Cardiac fibroblast (primary cell): ENCODE data around the gene LRIG1.

ENCODE experiments used
- DNase-seq, 2 donors: peaks; one replicate each; pipeline versions ENCODE4 v3.0.0 to v3.0.0-alpha.2; 2010; ENCODE audit warnings: low read depth in 2 of 2
- H3K4me3 ChIP-seq, 2 donors: replicated peaks in 1 of 2; 1 replicate in 1 of 2; 2 replicates in 1 of 2; pipeline ENCODE4 v1.5.1; 2011; ENCODE audit warnings: low read depth in 2 of 2, low read length in 2 of 2, mild to moderate bottlenecking in 2 of 2, moderate library complexity in 1 of 2
- TF ChIP-seq, protein P1 (sequence below): IDR thresholded peaks from one replicate; pipeline ENCODE4 v1.5.1; 2011; ENCODE audit warnings: low read depth, mild to moderate bottlenecking, low read length, inconsistent platforms

LRIG1 gene

GRCh38 chr3:66489581-66489980, 11.2 kb downstream of the LRIG1 start:
- no peak overlapping the region for H3K4me3 ChIP-seq
- DNase-seq: no peak
- TF ChIP-seq, protein P1, sequence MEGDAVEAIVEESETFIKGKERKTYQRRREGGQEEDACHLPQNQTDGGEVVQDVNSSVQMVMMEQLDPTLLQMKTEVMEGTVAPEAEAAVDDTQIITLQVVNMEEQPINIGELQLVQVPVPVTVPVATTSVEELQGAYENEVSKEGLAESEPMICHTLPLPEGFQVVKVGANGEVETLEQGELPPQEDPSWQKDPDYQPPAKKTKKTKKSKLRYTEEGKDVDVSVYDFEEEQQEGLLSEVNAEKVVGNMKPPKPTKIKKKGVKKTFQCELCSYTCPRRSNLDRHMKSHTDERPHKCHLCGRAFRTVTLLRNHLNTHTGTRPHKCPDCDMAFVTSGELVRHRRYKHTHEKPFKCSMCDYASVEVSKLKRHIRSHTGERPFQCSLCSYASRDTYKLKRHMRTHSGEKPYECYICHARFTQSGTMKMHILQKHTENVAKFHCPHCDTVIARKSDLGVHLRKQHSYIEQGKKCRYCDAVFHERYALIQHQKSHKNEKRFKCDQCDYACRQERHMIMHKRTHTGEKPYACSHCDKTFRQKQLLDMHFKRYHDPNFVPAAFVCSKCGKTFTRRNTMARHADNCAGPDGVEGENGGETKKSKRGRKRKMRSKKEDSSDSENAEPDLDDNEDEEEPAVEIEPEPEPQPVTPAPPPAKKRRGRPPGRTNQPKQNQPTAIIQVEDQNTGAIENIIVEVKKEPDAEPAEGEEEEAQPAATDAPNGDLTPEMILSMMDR: no peak

- no peak for DNase-seq
- H3K4me3 ChIP-seq: no peak overlapping the region
- TF ChIP-seq, protein P1: no peak
These were observed 11.7 kb downstream of the LRIG1 start for GRCh38 chr3:66489115-66489514.

GRCh38 chr3:66488492-66488891, 12.3 kb downstream of the LRIG1 start:
- TF ChIP-seq, protein P1: no peak
- no peak overlapping the region for H3K4me3 ChIP-seq
- no peak for DNase-seq

DNA sequence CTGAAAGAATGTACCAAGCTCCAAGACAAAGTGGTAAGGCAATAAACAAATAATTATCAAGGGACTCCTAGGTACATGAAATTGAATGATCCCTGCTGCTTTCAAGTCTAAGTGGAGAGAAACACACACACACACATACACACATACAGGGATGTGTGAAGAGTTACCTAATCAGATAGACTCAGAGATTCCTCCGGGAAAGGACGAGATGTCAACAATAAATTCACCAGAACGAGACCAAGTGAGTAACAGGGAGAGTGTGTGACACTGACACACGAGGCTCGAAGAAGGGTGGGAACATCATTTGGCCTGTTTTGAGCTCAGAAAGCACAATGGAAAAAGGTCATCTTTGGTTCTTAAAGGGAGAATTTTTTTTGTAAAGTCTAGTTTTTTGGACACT, 13.4 kb downstream of the LRIG1 start:
- H3K4me3 ChIP-seq: no peak overlapping the region
- TF ChIP-seq, protein P1: no peak
- peak in 1 of 2 donors; percentile 51 for DNase-seq

DNA sequence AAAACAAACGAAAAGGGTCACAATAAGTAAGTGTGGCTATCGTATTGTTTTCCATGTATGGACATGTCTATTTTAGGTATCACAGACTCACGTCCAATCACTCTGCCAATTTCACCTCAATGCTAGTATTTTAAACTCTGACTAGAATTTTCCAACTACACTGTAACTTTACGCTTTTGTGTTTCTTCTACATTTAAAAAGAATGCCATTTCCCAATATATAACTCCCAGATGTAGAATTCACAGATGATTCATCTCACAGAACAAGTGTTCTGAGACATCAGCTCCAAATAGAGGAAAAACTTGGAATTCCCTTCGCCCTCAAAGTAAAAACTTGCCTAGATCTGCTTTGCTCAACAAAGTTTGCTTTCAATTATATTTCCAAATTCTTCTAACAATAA, 14.2 kb downstream of the LRIG1 start:
- TF ChIP-seq, protein P1: no peak
- peak; percentile 39 to 85 for DNase-seq
- H3K4me3 ChIP-seq: no peak overlapping the region

GRCh38 chr3:66486202-66486601, 14.6 kb downstream of the LRIG1 start:
- TF ChIP-seq, protein P1: no peak
- no peak for DNase-seq
- no peak overlapping the region for H3K4me3 ChIP-seq

DNA sequence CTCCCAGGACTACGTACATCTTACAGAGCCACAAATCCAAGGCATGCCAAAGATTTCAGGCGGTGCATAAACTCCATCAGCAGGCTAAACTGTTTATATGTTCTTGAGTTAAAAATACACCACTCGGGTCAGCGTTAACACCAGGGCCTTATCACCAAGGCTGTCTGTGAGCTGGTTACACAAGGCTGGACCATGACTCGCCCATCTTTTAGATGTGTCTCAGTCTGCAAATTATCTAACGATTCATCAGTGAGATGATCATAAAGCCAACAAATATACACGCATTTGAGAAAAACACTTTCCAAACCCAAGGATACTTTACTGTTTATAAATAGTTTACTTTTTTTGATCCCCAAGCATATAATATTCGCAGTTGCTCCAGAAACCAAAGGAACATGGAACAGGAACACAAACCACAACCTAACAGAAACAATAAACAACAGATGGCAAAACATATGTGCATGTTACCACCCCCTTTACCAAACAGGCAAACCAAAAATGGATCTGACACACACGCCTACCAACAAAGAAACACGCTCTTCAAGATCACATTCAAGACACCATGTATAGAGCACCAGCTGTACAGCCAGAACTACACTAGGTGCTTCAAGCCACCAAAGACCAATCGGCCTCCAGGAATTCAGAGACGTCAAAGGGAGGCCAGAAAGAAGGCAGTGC, 15.4 kb downstream of the LRIG1 start:
- peak; percentile 35 to 54 for DNase-seq
- no peak overlapping the region for H3K4me3 ChIP-seq
- TF ChIP-seq, protein P1: no peak
